Measurements from ENCODE around the gene ZNF563. TPM values are rescaled to one million over a fixed set of nuclear protein-coding genes. Genes with fewer than 3 reads are reported as not detected.
"Not testable (repeated sequence)": the region's sequence is repeated elsewhere in the genome, so short reads cannot be mapped to it uniquely, and the experiment has no call there.

ZNF563 gene
- total and polyA plus RNA-seq, 10 of the 15 experiments (the other 5 are each of a cell fraction or from before 2014, with no cell fraction given): 1.7 to 6.4 (median 2.8) TPM

- ChIA-PET CTCF (no interaction called here), RAD21 (ENCODE audit: unreplicated experiment) (no interaction called here), POLR2A (interaction anchor here (0.6 kb wide), 1 partner anchor 17 kb away, joined by 3 read pairs; no protein-coding TSS in a partner anchor), SMC1A (ENCODE audit: uncharacterized antibody, unreplicated experiment) (no interaction called here)
- no peak for FAIRE-seq
- Histone ChIP-seq H3K4me3 (no peak overlapping the region), H3K27ac (ENCODE audit: control insufficient read depth, insufficient read depth) (no peak overlapping the region), H2AFZ (ENCODE audit: control insufficient read depth, low read depth, low read length) (no peak overlapping the region), H3K4me2 (ENCODE audit: control insufficient read depth, insufficient read depth) (no peak overlapping the region), H3K9me3 (replicated peaks; ENCODE audit: control insufficient read depth, insufficient read depth, low read length) (peaks cover 9% of the 10 kb centered on the region; the same call in 2 of the 3 replicates), H3K27me3 (replicated peaks in 1 of 2; ENCODE audit: control insufficient read depth in 2 of 2, insufficient read depth in 2 of 2, low read length in 1 of 2) (no peaks in the 10 kb centered on the region), H4K20me1 (ENCODE audit: control insufficient read depth, insufficient read depth) (no peaks in the 10 kb centered on the region), H3K9ac (ENCODE audit: control insufficient read depth, insufficient read depth, low read length) (no peak overlapping the region), H3K36me3 (ENCODE audit: control insufficient read depth in 2 of 2, insufficient read depth in 2 of 2, low read length in 1 of 2) (no peaks in the 10 kb centered on the region), H3K4me1 (ENCODE audit: control insufficient read depth, insufficient read depth, low read length) (no peaks in the 10 kb centered on the region), H3K79me2 (ENCODE audit: control insufficient read depth, insufficient read depth, low read length) (no peaks in the 10 kb centered on the region)
- no peak for ATAC-seq
- WGBS (ENCODE audit: insufficient coverage, insufficient replicate concordance, low lambda C conversion rate, missing lambda C conversion rate): 93% methylated on average over 7 of the region's 7 CpGs
- TF ChIP-seq SPI1 (IDR thresholded peaks at IDR 0.05; ENCODE audit: borderline replicate concordance, insufficient read depth, low read depth, low read length): 0 out of 2 replicates have a peak, but pooled peaks have one; percentile 13
- TF ChIP-seq, protein P1, sequence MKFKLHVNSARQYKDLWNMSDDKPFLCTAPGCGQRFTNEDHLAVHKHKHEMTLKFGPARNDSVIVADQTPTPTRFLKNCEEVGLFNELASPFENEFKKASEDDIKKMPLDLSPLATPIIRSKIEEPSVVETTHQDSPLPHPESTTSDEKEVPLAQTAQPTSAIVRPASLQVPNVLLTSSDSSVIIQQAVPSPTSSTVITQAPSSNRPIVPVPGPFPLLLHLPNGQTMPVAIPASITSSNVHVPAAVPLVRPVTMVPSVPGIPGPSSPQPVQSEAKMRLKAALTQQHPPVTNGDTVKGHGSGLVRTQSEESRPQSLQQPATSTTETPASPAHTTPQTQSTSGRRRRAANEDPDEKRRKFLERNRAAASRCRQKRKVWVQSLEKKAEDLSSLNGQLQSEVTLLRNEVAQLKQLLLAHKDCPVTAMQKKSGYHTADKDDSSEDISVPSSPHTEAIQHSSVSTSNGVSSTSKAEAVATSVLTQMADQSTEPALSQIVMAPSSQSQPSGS (IDR thresholded peaks at IDR 0.05; ENCODE audit: low read length): no peak
- no peak for TF ChIP-seq TCF7 (IDR thresholded peaks at IDR 0.05; ENCODE audit: borderline replicate concordance)
- no peak for TF ChIP-seq MTA3 (IDR thresholded peaks at IDR 0.05; ENCODE audit: borderline replicate concordance, low read length)
- no peak for TF ChIP-seq KLF5 (IDR thresholded peaks at IDR 0.05; ENCODE audit: partially characterized antibody)
- in situ Hi-C loops (cut with MboI) (no loop called here), intact Hi-C loops (cut with micrococcal nuclease; ENCODE audit: unreplicated experiment) (no loop called here)
- no TSS peak for BruUV-seq (replicated peaks)
- no peak for DNase-seq (ENCODE audit: low read depth, low spot score)
These were observed 18.9 kb downstream of the ZNF563 start for GRCh38 chr19:12314553-12314952.

DNA sequence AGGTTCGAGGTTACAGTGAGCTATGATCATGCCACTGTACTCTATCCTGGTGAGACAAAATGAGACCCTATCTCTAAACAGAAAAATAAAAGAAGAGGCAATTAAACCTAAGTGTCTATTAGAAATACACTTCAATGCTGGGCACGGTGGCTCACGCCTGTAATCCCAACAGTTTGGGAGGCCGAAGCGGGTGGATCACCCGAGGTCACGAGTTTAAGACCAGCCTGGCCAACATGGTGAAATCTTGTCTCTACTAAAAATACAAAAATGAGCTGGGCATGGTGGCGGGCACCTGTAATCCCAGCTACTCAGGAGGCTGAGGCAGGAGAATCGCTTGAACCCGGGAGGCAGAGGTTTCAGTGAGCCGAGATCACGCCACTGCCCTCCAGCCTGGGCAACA lies 24.5 kb downstream of the ZNF563 start:
- DNase-seq (ENCODE audit: low read depth, low spot score); H3K36me3 ChIP-seq (ENCODE audit: control insufficient read depth in 2 of 2, insufficient read depth in 2 of 2, low read length in 1 of 2); H3K9me3 ChIP-seq (replicated peaks; ENCODE audit: control insufficient read depth, insufficient read depth, low read length); H4K20me1 ChIP-seq (ENCODE audit: control insufficient read depth, insufficient read depth); intact Hi-C loops (cut with micrococcal nuclease; ENCODE audit: unreplicated experiment); FAIRE-seq; H3K9ac ChIP-seq (ENCODE audit: control insufficient read depth, insufficient read depth, low read length); SMC1A ChIA-PET (ENCODE audit: uncharacterized antibody, unreplicated experiment); CTCF ChIA-PET; H3K4me3 ChIP-seq; H2AFZ ChIP-seq (ENCODE audit: control insufficient read depth, low read depth, low read length); in situ Hi-C loops (cut with MboI); RAD21 ChIA-PET (ENCODE audit: unreplicated experiment); H3K27ac ChIP-seq (ENCODE audit: control insufficient read depth, insufficient read depth); H3K79me2 ChIP-seq (ENCODE audit: control insufficient read depth, insufficient read depth, low read length); H3K4me2 ChIP-seq (ENCODE audit: control insufficient read depth, insufficient read depth); H3K27me3 ChIP-seq (replicated peaks in 1 of 2; ENCODE audit: control insufficient read depth in 2 of 2, insufficient read depth in 2 of 2, low read length in 1 of 2); BruUV-seq (replicated peaks); POLR2A ChIA-PET; H3K4me1 ChIP-seq (ENCODE audit: control insufficient read depth, insufficient read depth, low read length); ATAC-seq: not testable (repeated sequence)
- 90% methylated on average over 12 of the region's 12 CpGs for WGBS (ENCODE audit: insufficient coverage, insufficient replicate concordance, low lambda C conversion rate, missing lambda C conversion rate)

Data from GM12878 (cell line).